SU-DHL-6 (cell line): ENCODE data around the gene PLA2G4E.

Experiments
- H2AFZ ChIP-seq: fragments of 200-600 bp; sonication (generic); 2 replicates; pipeline ENCODE4 v1.6.1; 2014; ENCODE audit warnings: low read depth, mild to moderate bottlenecking, moderate library complexity, mixed read lengths, antibody characterized with exemption, low read length; ENCODE audit not compliant: severe bottlenecking
- H3F3A ChIP-seq: fragments of 200-600 bp; shearing (Covaris generic); 2 replicates; pipeline ENCODE4 v1.6.0; 2016; ENCODE audit warnings: antibody characterized with exemption, mild to moderate bottlenecking; ENCODE audit not compliant: insufficient read depth
- H3K27ac ChIP-seq: fragments of 200-600 bp; sonication (generic); 2 replicates; pipeline ENCODE4 v1.5.1; 2016; ENCODE audit warnings: low read depth, mild to moderate bottlenecking, low read length, moderate library complexity, mixed read lengths
- H3K27me3 ChIP-seq: fragments of 200-600 bp; sonication (generic), shearing (Covaris generic); 2 replicates; pipeline ENCODE4 v1.6.0; 2014; ENCODE audit warnings: mild to moderate bottlenecking, low read length
- H3K36me3 ChIP-seq: fragments of 200-600 bp; sonication (generic); 2 replicates; pipeline ENCODE4 v1.6.1; 2014; ENCODE audit warnings: mild to moderate bottlenecking, low read length, mixed read lengths
- H3K4me2 ChIP-seq: fragments of 300-600, 200-600 bp; shearing (Covaris generic), sonication (generic); 2 replicates; pipeline ENCODE4 v1.6.0; 2014; ENCODE audit warnings: low read length, low read depth, mild to moderate bottlenecking; ENCODE audit not compliant: poor library complexity, severe bottlenecking
- H3K4me3 ChIP-seq: fragments of 200-600 bp; sonication (generic); 2 replicates; pipeline ENCODE4 v1.5.1; 2014; ENCODE audit warnings: antibody characterized with exemption, low read length, mild to moderate bottlenecking, mixed read lengths; ENCODE audit not compliant: insufficient read depth, poor library complexity, severe bottlenecking
- H3K79me2 ChIP-seq: fragments of 200-600 bp; sonication (generic); 2 replicates; pipeline ENCODE4 v1.6.1; 2014; ENCODE audit warnings: mild to moderate bottlenecking, low read length, moderate library complexity; ENCODE audit not compliant: insufficient read depth
- H3K9ac ChIP-seq: fragments of 200-600 bp; sonication (generic); 2 replicates; pipeline ENCODE4 v1.7.0; 2014; ENCODE audit warnings: mild to moderate bottlenecking, low read length
- H3K9me2 ChIP-seq: fragments of 200-600 bp; sonication (generic); replicated peaks from 2 replicates; pipeline ENCODE4 v1.6.1; 2014; ENCODE audit warnings: low read length; ENCODE audit not compliant: insufficient read depth
- H3K9me3 ChIP-seq: fragments of 200-600 bp; sonication (generic); 2 replicates; pipeline ENCODE4 v1.6.1; 2014; ENCODE audit warnings: low read length, mixed read lengths; ENCODE audit not compliant: insufficient read depth
- H4K20me1 ChIP-seq: fragments of 200-600 bp; sonication (generic); 2 replicates; pipeline ENCODE4 v1.6.1; 2014; ENCODE audit warnings: low read depth, mild to moderate bottlenecking, antibody characterized with exemption, low read length, moderate library complexity, mixed read lengths
- CTCF ChIP-seq: fragments of 200-600 bp; sonication (generic); IDR thresholded peaks from one replicate; pipeline ENCODE4 v1.5.1; 2017; ENCODE audit warnings: antibody characterized with exemption, mild to moderate bottlenecking, low read length, moderate library complexity; ENCODE audit not compliant: insufficient read depth, poor library complexity, severe bottlenecking
- EZH2phosphoT487 ChIP-seq: fragments of 200-600 bp; sonication (generic), shearing (Covaris generic); conservative IDR thresholded peaks from 2 replicates; pipeline ENCODE4 v1.6.1; 2018; ENCODE audit warnings: mild to moderate bottlenecking, antibody characterized with exemption, low read length, moderate library complexity, mixed read lengths

PLA2G4E gene

GRCh38 chr15:41944313-41944940 lies 76.4 kb downstream of the PLA2G4E start:
- no peaks in the 10 kb centered on the region for H3K9me3 ChIP-seq
- H3K4me3 ChIP-seq: no peak overlapping the region
- no peak overlapping the region for H2AFZ ChIP-seq
- no peak overlapping the region for H3K4me2 ChIP-seq
- TF ChIP-seq CTCF (no peak), EZH2phosphoT487 (no peak)
- no peaks in the 10 kb centered on the region for H3K9me2 ChIP-seq
- no peaks in the 10 kb centered on the region for H3K79me2 ChIP-seq
- no peaks in the 10 kb centered on the region for H3K27me3 ChIP-seq
- H3F3A ChIP-seq: no peaks in the 10 kb centered on the region
- H3K36me3 ChIP-seq: no peaks in the 10 kb centered on the region
- H4K20me1 ChIP-seq: no peaks in the 10 kb centered on the region
- no peak overlapping the region for H3K27ac ChIP-seq
- H3K9ac ChIP-seq: no peak overlapping the region

- no peaks in the 10 kb centered on the region for H4K20me1 ChIP-seq
- no peaks in the 10 kb centered on the region for H3K27me3 ChIP-seq
- no peaks in the 10 kb centered on the region for H3K9me3 ChIP-seq
- no peaks in the 10 kb centered on the region for H3K36me3 ChIP-seq
- H3K9me2 ChIP-seq: no peaks in the 10 kb centered on the region
- H3K9ac ChIP-seq: no peak overlapping the region
- no peaks in the 10 kb centered on the region for H3F3A ChIP-seq
- H3K4me3 ChIP-seq: no peak overlapping the region
- TF ChIP-seq CTCF (no peak), EZH2phosphoT487 (no peak)
- no peak overlapping the region for H3K27ac ChIP-seq
- H3K4me2 ChIP-seq: no peak overlapping the region
- no peak overlapping the region for H2AFZ ChIP-seq
- H3K79me2 ChIP-seq: no peaks in the 10 kb centered on the region
Observed at GRCh38 chr15:41943543-41944312, 77.1 kb downstream of the PLA2G4E start.

GRCh38 chr15:41942886-41943285 lies 78.0 kb downstream of the PLA2G4E start:
- no peak for TF ChIP-seq CTCF
- TF ChIP-seq EZH2phosphoT487: no peak
- H3K9me2 ChIP-seq: no peaks in the 10 kb centered on the region
- H2AFZ ChIP-seq: no peak overlapping the region
- no peaks in the 10 kb centered on the region for H3K36me3 ChIP-seq
- no peaks in the 10 kb centered on the region for H3K9me3 ChIP-seq
- H3F3A ChIP-seq: no peaks in the 10 kb centered on the region
- no peak overlapping the region for H3K4me2 ChIP-seq
- H3K27ac ChIP-seq: no peak overlapping the region
- H4K20me1 ChIP-seq: no peaks in the 10 kb centered on the region
- no peak overlapping the region for H3K4me3 ChIP-seq
- H3K27me3 ChIP-seq: no peaks in the 10 kb centered on the region
- H3K79me2 ChIP-seq: no peaks in the 10 kb centered on the region
- no peak overlapping the region for H3K9ac ChIP-seq
